HG02588 (cell line): ENCODE data around the gene P2RX5.

Experiments used
- ATAC-seq: cut with Tn5 transposase; IDR thresholded peaks from one replicate; pipeline ENCODE4 v1.9.1; 2021; ENCODE audit warnings: mild to moderate bottlenecking, moderate library complexity; ENCODE audit not compliant: unreplicated experiment

The P2RX5 gene

GRCh38 chr17:3681565-3681964 is 14.4 kb downstream of the P2RX5 start:
- no peak for ATAC-seq

DNA sequence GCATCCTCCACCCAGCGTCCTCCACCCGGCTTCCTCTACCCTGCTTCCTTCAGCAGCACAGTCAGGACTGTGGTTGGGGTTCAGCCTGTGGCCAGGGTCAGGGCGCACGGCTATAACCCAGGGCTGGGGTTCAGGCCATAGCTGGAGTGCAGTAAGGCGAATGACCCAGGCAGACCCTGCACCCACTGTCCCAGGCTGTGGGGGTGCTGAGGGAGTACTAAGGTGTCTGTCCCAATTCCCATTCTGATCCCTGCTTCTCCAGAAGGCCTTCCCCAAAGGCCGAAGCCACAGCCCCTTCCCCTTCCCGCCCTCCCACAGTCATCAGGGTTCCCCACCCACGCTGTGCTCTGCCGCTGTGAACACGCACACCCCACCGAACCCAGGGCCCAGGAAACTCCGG is 14.9 kb downstream of the P2RX5 start:
- ATAC-seq = no peak

DNA sequence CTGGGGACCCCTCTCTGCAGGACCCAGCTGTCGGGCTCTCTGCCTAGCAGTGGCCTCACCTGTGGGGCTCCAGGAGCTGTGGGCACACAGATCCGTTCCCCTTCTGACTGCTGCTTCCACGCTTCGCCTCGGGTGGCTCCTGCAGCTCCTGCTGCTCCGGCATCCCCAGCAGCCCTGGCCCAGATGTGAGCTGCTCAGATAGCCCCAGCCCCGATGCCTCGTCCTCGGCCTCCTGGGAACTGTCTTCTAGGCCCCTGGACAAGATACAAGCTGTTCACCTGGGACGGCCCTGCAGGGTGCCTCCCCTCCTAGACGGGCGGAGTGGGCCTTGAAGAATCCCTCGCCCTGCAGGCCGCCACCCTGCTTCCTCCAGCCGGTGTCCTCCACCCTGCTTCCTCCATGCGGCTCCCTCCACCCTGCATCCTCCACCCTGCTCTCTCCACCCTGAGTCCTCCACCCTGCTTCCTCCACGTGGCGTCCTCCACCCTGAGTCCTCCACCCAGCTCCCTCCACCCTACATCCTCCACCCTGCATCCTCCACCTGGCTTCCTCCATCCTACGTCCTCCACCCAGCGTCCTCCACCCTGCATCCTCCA is 16.3 kb downstream of the P2RX5 start:
- ATAC-seq = no peak

GRCh38 chr17:3678821-3679530 is 17.0 kb downstream of the P2RX5 start:
- no peak for ATAC-seq

GRCh38 chr17:3678095-3678820 is 17.7 kb downstream of the P2RX5 start:
- ATAC-seq = no peak

- ATAC-seq = no peak
Measured at GRCh38 chr17:3675886-3676285, 20.1 kb downstream of the P2RX5 start.

GRCh38 chr17:3672571-3672970 is 23.4 kb downstream of the P2RX5 start:
- no peak for ATAC-seq

DNA sequence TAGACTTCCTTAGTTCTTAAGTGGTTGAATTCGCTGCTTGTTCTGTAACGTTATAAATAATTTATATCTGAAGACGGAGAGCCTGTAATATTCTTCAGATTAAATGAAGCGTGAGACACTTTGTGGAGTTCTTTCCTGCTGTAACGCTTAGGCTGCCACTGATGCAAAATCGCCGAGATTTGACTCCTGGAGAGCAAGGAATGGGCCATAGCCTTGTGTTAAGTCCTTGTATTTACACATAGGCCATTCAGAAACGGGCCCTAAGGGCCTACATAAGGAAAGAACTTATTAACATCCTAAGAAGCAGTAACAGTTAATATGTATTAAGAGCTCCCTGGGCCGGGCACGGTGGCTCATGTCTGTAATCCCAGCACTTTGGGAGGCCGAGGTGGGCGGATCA is 26.4 kb downstream of the P2RX5 start:
- no peak for ATAC-seq

- ATAC-seq = no peak
Measured at GRCh38 chr17:3669085-3669347, 26.9 kb downstream of the P2RX5 start.

GRCh38 chr17:3668279-3669084 is 27.5 kb downstream of the P2RX5 start, which contains the start of the genes EMC6 and TAX1BP3:
Gene EMC6 (plus strand): TSS chr17:3668812. CDS start chr17:3669147, 335 bp downstream.
Gene TAX1BP3 (minus strand): TSS chr17:3668578. CDS start chr17:3668526, 52 bp downstream.
- ATAC-seq = peak; percentile 90

DNA sequence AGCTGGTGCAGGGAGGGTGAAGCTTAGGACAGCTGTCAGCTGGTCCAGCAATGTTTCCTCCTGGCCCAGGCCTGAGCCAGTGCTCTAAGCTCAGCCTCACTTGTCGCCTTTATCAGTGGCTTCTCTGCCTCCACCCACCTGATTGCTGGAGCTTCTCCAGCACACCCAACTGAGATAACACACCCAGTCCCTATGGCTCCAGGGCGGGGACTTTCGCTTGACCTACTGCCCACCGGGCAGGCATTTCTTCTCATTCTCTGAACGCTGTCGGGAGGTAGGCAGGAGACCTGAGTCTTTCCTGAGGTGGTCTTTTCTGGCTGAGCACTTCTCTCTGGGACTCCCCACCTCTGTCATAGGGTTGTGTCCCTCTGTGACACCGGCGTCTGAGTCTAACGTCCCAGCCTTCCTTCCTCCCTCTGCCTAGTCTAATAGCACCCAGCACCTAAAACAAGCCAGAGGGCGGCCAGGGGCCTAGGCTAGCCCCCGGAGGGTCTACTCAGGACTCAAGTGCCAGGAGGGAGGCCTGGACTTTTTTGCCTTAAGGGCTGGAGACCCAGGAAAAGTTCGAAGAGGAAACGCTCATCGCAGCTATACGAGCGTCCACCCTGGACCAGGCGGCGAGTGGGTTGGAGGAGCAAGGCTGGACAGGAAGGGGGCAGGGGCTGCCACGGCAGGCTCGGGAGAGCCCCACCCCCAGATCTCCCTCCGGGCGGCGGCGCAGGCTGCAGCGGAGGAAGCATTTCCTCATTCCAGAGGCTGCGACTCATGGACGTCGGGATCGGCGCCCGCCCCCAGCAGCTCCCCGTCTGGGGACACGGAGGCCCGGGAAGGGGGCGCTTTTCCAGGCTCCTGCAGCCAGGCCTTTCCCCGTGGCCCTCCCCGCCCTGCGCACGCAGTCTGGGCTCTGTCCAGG is 28.3 kb downstream of the P2RX5 start:
- peak; percentile 14 for ATAC-seq

- ATAC-seq = no peak
Measured at GRCh38 chr17:3666516-3666915, 29.4 kb downstream of the P2RX5 start.

GRCh38 chr17:3665834-3666233 is 30.1 kb downstream of the P2RX5 start:
- no peak for ATAC-seq

GRCh38 chr17:3663102-3664011 is 32.6 kb downstream of the P2RX5 start:
- ATAC-seq = no peak

- ATAC-seq = no peak
Measured at GRCh38 chr17:3660311-3660891, 35.6 kb downstream of the P2RX5 start.

GRCh38 chr17:3659541-3660111 is 36.3 kb downstream of the P2RX5 start:
- ATAC-seq = no peak

- ATAC-seq = no peak
Measured at GRCh38 chr17:3658784-3659449, 37.0 kb downstream of the P2RX5 start.
